T-cell (primary cell): ENCODE results near the gene ELK4. TPM values are rescaled to one million over a fixed set of nuclear protein-coding genes. Genes with fewer than 3 reads are reported as not detected.

ENCODE experiments used
- ATAC-seq, 4 experiments: fragments of 200-7000 bp in 3 of 4; fragments of 150-1000 bp in 1 of 4; cut with Tn5 transposase; replicated peaks in 1 of 4; 1 replicate in 3 of 4; 2 replicates in 1 of 4; pipeline ENCODE4 v1.10.0; 2021; ENCODE audit warnings: moderate library complexity in 3 of 4, mild to moderate bottlenecking in 2 of 4, moderate number of reproducible peaks in 1 of 4
- CTCF ChIA-PET, 2 donors: fragments of 300-600 bp; sonication (Branson Sonifier 250); formaldehyde crosslinking; loops; one replicate each; lab custom pipeline; 2022; ENCODE audit warnings: antibody characterized with exemption in 2 of 2; lab: Charles Lee
- POLR2A ChIA-PET, 2 donors: fragments of 300-600 bp; sonication (Branson Sonifier 250); formaldehyde crosslinking; loops; one replicate each; lab custom pipeline; 2022; ENCODE audit warnings: antibody characterized with exemption in 2 of 2; lab: Charles Lee
- DNase-seq, 35 experiments: peaks; one replicate each; pipeline versions ENCODE4 v3.0.0 to v3.0.0-alpha.2; 2013 to 2023
- H3K27ac ChIP-seq: one replicate; pipeline ENCODE4 v1.5.1; 2013; ENCODE audit warnings: low read length
- H3K27me3 ChIP-seq, 2 experiments: replicated peaks in 1 of 2; 1 replicate in 1 of 2; 2 replicates in 1 of 2; pipeline versions ENCODE4 v1.6.1 to v1.7.0; 2013; ENCODE audit warnings: low read length in 1 of 2, mixed read lengths in 1 of 2; ENCODE audit not compliant: control insufficient read depth in 2 of 2, insufficient read depth in 2 of 2; ENCODE audit errors: extremely low read depth in 1 of 2
- H3K36me3 ChIP-seq, 2 donors: 1 replicate in 1 of 2; 2 replicates in 1 of 2; pipeline versions ENCODE4 v1.6.1 to v1.7.0; 2013; ENCODE audit warnings: low read length in 1 of 2; ENCODE audit not compliant: control insufficient read depth in 2 of 2, insufficient read depth in 1 of 2; ENCODE audit errors: extremely low read depth in 1 of 2
- H3K4me1 ChIP-seq, 2 experiments: 1 replicate in 1 of 2; 2 replicates in 1 of 2; pipeline versions ENCODE4 v1.6.1 to v1.7.0; 2013; ENCODE audit warnings: low read length in 2 of 2, mixed read lengths in 1 of 2; ENCODE audit not compliant: insufficient read depth in 2 of 2, control insufficient read depth in 1 of 2; ENCODE audit errors: extremely low read depth in 1 of 2
- H3K4me3 ChIP-seq, 2 donors: 1 replicate in 1 of 2; 2 replicates in 1 of 2; pipeline versions ENCODE4 v1.5.1 to v1.7.0; 2013; ENCODE audit warnings: mild to moderate bottlenecking in 2 of 2, low read length in 1 of 2, moderate library complexity in 1 of 2; ENCODE audit not compliant: control insufficient read depth in 1 of 2; ENCODE audit errors: extremely low read depth in 1 of 2
- H3K9me3 ChIP-seq: 2 replicates; pipeline ENCODE4 v1.7.0; 2013
- H3K27ac Mint-ChIP-seq, 2 donors: one replicate each; pipeline ENCODE4 v1.8.0; 2020 to 2021; ENCODE audit warnings: mild to moderate bottlenecking in 2 of 2, mixed read lengths in 2 of 2
- H3K27me3 Mint-ChIP-seq, 2 donors: one replicate each; pipeline ENCODE4 v1.8.0; 2021 to 2022; ENCODE audit warnings: mixed read lengths in 2 of 2
- H3K36me3 Mint-ChIP-seq: one replicate; pipeline ENCODE4 v1.8.0; 2021; ENCODE audit warnings: mixed read lengths
- H3K4me1 Mint-ChIP-seq, 3 donors: one replicate each; pipeline ENCODE4 v1.8.0; 2020 to 2022; ENCODE audit warnings: mixed read lengths in 3 of 3, mild to moderate bottlenecking in 1 of 3
- H3K4me3 Mint-ChIP-seq, 3 donors: one replicate each; pipeline ENCODE4 v1.8.0; 2020 to 2022; ENCODE audit warnings: mild to moderate bottlenecking in 3 of 3, mixed read lengths in 3 of 3, moderate library complexity in 3 of 3
- H3K9me3 Mint-ChIP-seq, 3 donors: one replicate each; pipeline ENCODE4 v1.8.0; 2020 to 2022; ENCODE audit warnings: mixed read lengths in 3 of 3
- WGBS: methylation state at CpG from one replicate; pipeline ENCODE4 v1.1.5; 2013; ENCODE audit warnings: missing lambda C conversion rate; ENCODE audit not compliant: insufficient coverage; 5-methylcytosine and 5-hydroxymethylcytosine counted together
- total RNA-seq, 35 experiments: library from RNA in 6 of 35; stranded (reverse) in 6 of 35; fragments of 120-200 nt in 1 of 35; gene quantifications; one replicate each; pipeline versions ENCODE4 v1.2.1 to v1.2.4 and lab custom pipeline; 2013 to 2026

ELK4 gene
- total RNA-seq, 5 donors from 2014 or later (not counting 1 experiment from before 2014, with no cell fraction given): 131 to 185 (median 173) TPM

GRCh38 chr1:205587581-205587980, 44.2 kb downstream of the ELK4 start:
- ATAC-seq (no peak), DNase-seq (no peak)
- ChIA-PET CTCF (interaction anchor here in 1 of 2 donors (1.1 to 8.4 kb wide), 2 partner anchors 63 to 69 kb away, joined by 3 to 142 read pairs; no protein-coding TSS in a partner anchor), POLR2A (no interaction called here)
- Mint-ChIP-seq H3K27ac (no peak overlapping the region), H3K36me3 (no peaks in the 10 kb centered on the region), H3K9me3 (no peaks in the 10 kb centered on the region), H3K4me1 (peaks cover 19 to 28% (median 25%) of the 10 kb centered on the region in 3 donors), H3K27me3 (no peaks in the 10 kb centered on the region), H3K4me3 (no peak overlapping the region)
- Histone ChIP-seq H3K27me3 (peaks cover 0 to 12% of the 10 kb centered on the region in 2 experiments), H3K9me3 (no peaks in the 10 kb centered on the region), H3K4me3 (no peak overlapping the region), H3K27ac (no peak overlapping the region), H3K36me3 (no peaks in the 10 kb centered on the region), H3K4me1 (peaks cover 2 to 23% of the 10 kb centered on the region in 2 experiments)
- 88% methylated on average over 4 of the region's 4 CpGs for WGBS

GRCh38 chr1:205585835-205586785, 45.7 kb downstream of the ELK4 start:
- Mint-ChIP-seq H3K4me3 (no peak overlapping the region), H3K27ac (no peak overlapping the region), H3K4me1 (peaks cover 15 to 27% (median 20%) of the 10 kb centered on the region in 3 donors), H3K36me3 (no peaks in the 10 kb centered on the region), H3K27me3 (peaks cover 0 to 6% of the 10 kb centered on the region in 2 donors), H3K9me3 (no peaks in the 10 kb centered on the region)
- Histone ChIP-seq H3K9me3 (no peaks in the 10 kb centered on the region), H3K27me3 (peaks cover 0 to 24% of the 10 kb centered on the region in 2 experiments), H3K4me1 (peaks cover 0 to 19% of the 10 kb centered on the region in 2 experiments), H3K27ac (no peak overlapping the region), H3K36me3 (no peaks in the 10 kb centered on the region), H3K4me3 (no peak overlapping the region)
- ChIA-PET POLR2A (interaction anchor here in 1 of 2 donors (0.5 kb wide), 1 partner anchor 35 kb away, joined by 3 read pairs; no protein-coding TSS in a partner anchor), CTCF (interaction anchor here in 1 of 2 donors (0.9 kb wide), 1 partner anchor 73 kb away, joined by 3 read pairs; no protein-coding TSS in a partner anchor)
- DNase-seq (no peak), ATAC-seq (no peak)
- 72% methylated on average over 5 of the region's 13 CpGs for WGBS

- Histone ChIP-seq H3K27ac (no peak overlapping the region), H3K27me3 (peaks cover 0 to 31% of the 10 kb centered on the region in 2 experiments), H3K9me3 (no peaks in the 10 kb centered on the region), H3K4me1 (peaks cover 0 to 15% of the 10 kb centered on the region in 2 experiments), H3K36me3 (no peaks in the 10 kb centered on the region), H3K4me3 (no peak overlapping the region)
- H3K4me1 Mint-ChIP-seq: peaks cover 7 to 19% (median 13%) of the 10 kb centered on the region in 3 donors
- H3K9me3 Mint-ChIP-seq: no peaks in the 10 kb centered on the region
- ChIA-PET CTCF (interaction anchor here in 1 of 2 donors (0.9 kb wide), 1 partner anchor 73 kb away, joined by 3 read pairs; no protein-coding TSS in a partner anchor), POLR2A (no interaction called here)
- peaks cover 0 to 8% of the 10 kb centered on the region in 2 donors for H3K27me3 Mint-ChIP-seq
- H3K36me3 Mint-ChIP-seq: no peaks in the 10 kb centered on the region
- WGBS: 78% methylated on average over 3 of the region's 6 CpGs
- ATAC-seq: no peak
- no peak overlapping the region for H3K4me3 Mint-ChIP-seq
- no peak for DNase-seq
- no peak overlapping the region for H3K27ac Mint-ChIP-seq
Observed at GRCh38 chr1:205585169-205585834, 46.5 kb downstream of the ELK4 start.

GRCh38 chr1:205584732-205585131, 47.1 kb downstream of the ELK4 start:
- H3K9me3 Mint-ChIP-seq: no peaks in the 10 kb centered on the region
- peaks cover 6 to 15% (median 9%) of the 10 kb centered on the region in 3 donors for H3K4me1 Mint-ChIP-seq
- Histone ChIP-seq H3K4me3 (no peak overlapping the region), H3K27ac (no peak overlapping the region), H3K36me3 (no peaks in the 10 kb centered on the region), H3K9me3 (no peaks in the 10 kb centered on the region), H3K4me1 (peaks cover 0 to 15% of the 10 kb centered on the region in 2 experiments), H3K27me3 (peaks cover 0 to 35% of the 10 kb centered on the region in 2 experiments)
- no peak overlapping the region for H3K4me3 Mint-ChIP-seq
- no peak overlapping the region for H3K27ac Mint-ChIP-seq
- H3K36me3 Mint-ChIP-seq: no peaks in the 10 kb centered on the region
- ChIA-PET CTCF (interaction anchor here in 1 of 2 donors (0.9 kb wide), 1 partner anchor 74 kb away, joined by 3 read pairs; no protein-coding TSS in a partner anchor), POLR2A (no interaction called here)
- 17% methylated on average over 3 of the region's 7 CpGs for WGBS
- peaks cover 0 to 8% of the 10 kb centered on the region in 2 donors for H3K27me3 Mint-ChIP-seq
- no peak for ATAC-seq
- no peak for DNase-seq

- Histone ChIP-seq H3K27ac (no peak overlapping the region), H3K4me3 (no peak overlapping the region), H3K9me3 (no peaks in the 10 kb centered on the region), H3K27me3 (peaks cover 0 to 36% of the 10 kb centered on the region in 2 experiments), H3K4me1 (peaks cover 0 to 15% of the 10 kb centered on the region in 2 experiments), H3K36me3 (no peaks in the 10 kb centered on the region)
- ChIA-PET CTCF (no interaction called here), POLR2A (interaction anchor here in 1 of 2 donors (0.7 kb wide), 1 partner anchor 16 kb away, joined by 7 read pairs; no protein-coding TSS in a partner anchor)
- no peaks in the 10 kb centered on the region for H3K36me3 Mint-ChIP-seq
- H3K27me3 Mint-ChIP-seq: peaks cover 0 to 13% of the 10 kb centered on the region in 2 donors
- H3K27ac Mint-ChIP-seq: no peak overlapping the region
- WGBS: 100% methylated on average over 1 of the region's 7 CpGs
- DNase-seq (no peak), ATAC-seq (no peak)
- H3K4me3 Mint-ChIP-seq: no peak overlapping the region
- no peaks in the 10 kb centered on the region for H3K9me3 Mint-ChIP-seq
- peaks cover 6 to 15% (median 8%) of the 10 kb centered on the region in 3 donors for H3K4me1 Mint-ChIP-seq
Observed at GRCh38 chr1:205583461-205584130, 48.2 kb downstream of the ELK4 start.
